Neuron (in vitro differentiated cells): Measurements from ENCODE around the gene PAGE1.

Source experiments
- H2AFZ ChIP-seq: one replicate; pipeline ENCODE4 v1.6.1; 2013; ENCODE audit warnings: low read depth, mild to moderate bottlenecking, inconsistent platforms, low read length, moderate library complexity
- H3K27me3 ChIP-seq: one replicate; pipeline ENCODE4 v1.6.1; 2013; ENCODE audit warnings: low read length; ENCODE audit not compliant: insufficient read depth
- H3K36me3 ChIP-seq: one replicate; pipeline ENCODE4 v1.6.1; 2013; ENCODE audit warnings: low read length; ENCODE audit not compliant: insufficient read depth
- H3K4me1 ChIP-seq: one replicate; pipeline ENCODE4 v1.6.1; 2013; ENCODE audit warnings: low read length; ENCODE audit not compliant: insufficient read depth
- H3K4me3 ChIP-seq: 2 replicates; pipeline ENCODE4 v1.5.1; 2013; ENCODE audit warnings: mild to moderate bottlenecking, low read length, moderate library complexity
- H3K9me3 ChIP-seq: one replicate; pipeline ENCODE4 v1.6.1; 2013; ENCODE audit warnings: low read length

Gene PAGE1

DNA sequence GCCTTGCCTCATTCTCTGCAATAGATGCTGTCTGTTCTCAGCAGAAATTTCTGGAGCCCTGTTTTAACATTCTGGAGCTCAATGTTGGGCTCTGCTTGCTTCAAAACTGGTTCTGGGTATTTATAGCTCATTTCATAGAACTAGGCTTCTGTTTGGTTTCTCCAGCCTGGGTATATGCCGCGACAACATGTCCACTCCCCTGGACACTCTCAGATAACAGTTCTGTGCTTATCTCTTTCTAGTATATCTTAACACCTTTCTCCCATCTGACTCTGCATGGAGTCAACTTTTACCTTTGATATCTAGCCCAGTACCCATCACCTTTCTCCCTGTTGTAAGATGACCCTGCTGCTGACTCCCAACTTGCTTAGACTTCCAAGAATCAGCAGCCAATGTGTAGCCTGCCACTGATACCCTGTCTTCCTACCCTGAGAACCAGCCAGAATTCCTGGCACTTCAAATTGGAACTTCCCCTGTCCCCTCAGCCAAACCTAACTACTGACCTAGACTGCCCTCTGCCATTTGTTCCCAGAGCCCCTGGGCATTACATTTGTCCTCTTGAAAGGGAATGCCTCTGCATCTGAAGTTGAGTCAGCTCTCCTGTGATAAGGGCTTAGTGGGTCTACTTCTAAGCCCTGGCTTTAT, 20.6 kb downstream of the PAGE1 start:
- Histone ChIP-seq H3K27me3 (no peaks in the 10 kb centered on the region), H3K4me3 (no peak overlapping the region), H2AFZ (no peak overlapping the region), H3K36me3 (no peaks in the 10 kb centered on the region), H3K4me1 (no peaks in the 10 kb centered on the region), H3K9me3 (no peaks in the 10 kb centered on the region)

DNA sequence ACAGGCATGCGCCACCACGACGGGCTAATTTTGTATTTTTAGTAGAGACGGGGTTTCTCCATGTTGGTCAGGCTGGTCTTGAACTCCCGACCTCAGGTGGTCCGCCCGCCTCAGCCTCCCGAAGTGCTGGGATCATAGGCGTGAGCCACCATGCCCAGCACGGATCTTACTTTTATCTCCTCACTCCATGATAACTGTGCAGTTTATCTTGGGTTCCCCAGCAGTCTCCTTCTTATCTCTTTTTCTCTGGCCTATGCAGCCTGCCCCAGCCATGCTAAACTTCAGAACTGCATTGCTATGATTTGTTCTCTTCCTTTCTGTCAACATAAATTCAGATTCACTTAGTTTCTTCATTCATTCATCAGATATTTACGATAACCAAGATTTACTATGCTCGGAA, 22.4 kb downstream of the PAGE1 start:
- Histone ChIP-seq H3K27me3 (no peaks in the 10 kb centered on the region), H3K36me3 (no peaks in the 10 kb centered on the region)

DNA sequence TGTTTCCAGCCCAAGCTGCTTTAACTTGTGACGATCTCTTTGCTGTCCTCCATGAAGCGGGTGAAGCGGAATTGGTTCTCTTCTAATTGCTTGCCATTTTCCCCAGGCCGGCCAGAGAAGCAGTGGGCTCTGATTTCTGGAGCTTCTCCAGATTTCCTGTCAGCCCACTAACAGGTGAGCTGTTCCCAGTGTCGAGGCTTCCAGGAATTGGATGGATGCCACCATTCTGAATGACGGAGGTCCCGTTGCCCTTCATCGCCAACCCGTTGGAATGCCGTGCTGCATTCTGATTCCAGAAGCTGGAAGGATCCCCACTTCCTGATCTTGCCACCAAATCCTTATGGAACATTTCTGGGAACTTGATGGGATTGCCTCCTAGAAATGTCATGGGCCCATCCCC, 31.0 kb downstream of the PAGE1 start:
- Histone ChIP-seq H3K27me3 (peaks cover 3% of the 10 kb centered on the region), H3K4me1 (no peaks in the 10 kb centered on the region), H3K4me3 (no peak overlapping the region), H2AFZ (no peak overlapping the region), H3K36me3 (no peaks in the 10 kb centered on the region), H3K9me3 (no peaks in the 10 kb centered on the region)

More for the DNA sequence above, 22.4 kb downstream of the PAGE1 start:
- Histone ChIP-seq H3K9me3 (no peaks in the 10 kb centered on the region), H3K4me1 (no peaks in the 10 kb centered on the region), H2AFZ (no peak overlapping the region), H3K4me3 (no peak overlapping the region)

DNA sequence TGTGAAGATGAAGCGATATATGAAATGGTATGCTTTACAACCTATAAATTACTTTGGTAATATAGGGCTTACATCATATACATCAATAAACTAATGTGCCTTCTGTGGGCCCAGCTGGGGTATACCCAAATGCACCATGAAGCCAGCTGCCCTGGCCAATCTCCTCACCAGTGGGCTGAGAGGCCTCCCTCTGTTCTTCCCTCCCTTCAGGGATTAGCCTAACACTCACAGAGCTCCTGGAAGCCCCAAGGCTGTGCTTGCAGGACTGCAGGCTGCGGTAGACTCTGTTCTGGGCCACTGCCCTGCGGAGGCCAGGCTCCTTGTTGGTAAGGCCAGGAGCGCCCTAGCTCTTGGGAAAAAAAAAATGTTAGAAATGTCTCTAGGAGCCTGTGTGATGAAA, 33.9 kb downstream of the PAGE1 start:
- Histone ChIP-seq H3K9me3 (no peaks in the 10 kb centered on the region), H3K4me1 (no peaks in the 10 kb centered on the region), H3K4me3 (no peak overlapping the region), H2AFZ (no peak overlapping the region), H3K27me3 (peaks cover 3% of the 10 kb centered on the region), H3K36me3 (no peaks in the 10 kb centered on the region)

DNA sequence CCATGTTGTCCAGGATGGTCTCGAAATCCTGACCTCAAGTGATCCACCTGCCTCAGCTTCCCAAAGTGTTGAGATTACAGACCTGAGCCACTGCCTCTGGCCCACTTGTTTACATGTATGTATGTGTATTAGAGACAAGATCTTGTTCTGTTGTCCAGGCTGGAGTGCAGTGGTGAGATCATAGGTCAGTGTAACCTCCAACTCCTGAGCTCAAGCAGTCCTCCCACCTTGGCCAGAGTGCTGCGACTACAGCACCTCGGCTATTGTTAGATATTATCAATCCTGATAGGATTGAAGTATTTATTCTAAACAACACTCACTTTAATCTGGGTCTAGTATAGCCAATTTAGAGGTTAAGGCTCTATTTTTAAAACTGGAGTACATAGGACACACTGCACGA, 36.0 kb downstream of the PAGE1 start:
- H3K27me3 ChIP-seq = no peaks in the 10 kb centered on the region
- no peak overlapping the region for H3K4me3 ChIP-seq
- no peak overlapping the region for H2AFZ ChIP-seq
- no peaks in the 10 kb centered on the region for H3K4me1 ChIP-seq
- no peaks in the 10 kb centered on the region for H3K9me3 ChIP-seq
- no peaks in the 10 kb centered on the region for H3K36me3 ChIP-seq

DNA sequence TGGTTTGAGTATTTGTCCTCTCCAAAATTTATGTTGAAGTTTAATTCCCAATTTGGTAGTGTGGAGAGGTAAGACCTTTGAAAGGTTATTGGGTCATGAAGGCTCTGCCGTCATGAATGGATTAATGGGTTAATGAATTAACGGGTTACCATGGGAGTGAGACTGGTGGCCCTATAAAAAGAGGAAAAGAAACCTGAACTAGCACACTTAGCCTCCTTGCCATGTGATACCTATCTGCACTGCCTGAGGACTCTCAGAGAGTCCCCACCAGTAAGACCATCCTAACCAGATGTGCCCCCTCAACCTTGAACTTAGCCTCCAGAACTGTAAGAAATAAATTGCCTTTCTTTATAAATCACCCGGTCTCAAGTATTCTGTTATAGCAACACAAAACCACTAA, 39.3 kb downstream of the PAGE1 start:
- Histone ChIP-seq H3K9me3 (no peaks in the 10 kb centered on the region), H3K4me1 (no peaks in the 10 kb centered on the region), H3K4me3 (no peak overlapping the region)

DNA sequence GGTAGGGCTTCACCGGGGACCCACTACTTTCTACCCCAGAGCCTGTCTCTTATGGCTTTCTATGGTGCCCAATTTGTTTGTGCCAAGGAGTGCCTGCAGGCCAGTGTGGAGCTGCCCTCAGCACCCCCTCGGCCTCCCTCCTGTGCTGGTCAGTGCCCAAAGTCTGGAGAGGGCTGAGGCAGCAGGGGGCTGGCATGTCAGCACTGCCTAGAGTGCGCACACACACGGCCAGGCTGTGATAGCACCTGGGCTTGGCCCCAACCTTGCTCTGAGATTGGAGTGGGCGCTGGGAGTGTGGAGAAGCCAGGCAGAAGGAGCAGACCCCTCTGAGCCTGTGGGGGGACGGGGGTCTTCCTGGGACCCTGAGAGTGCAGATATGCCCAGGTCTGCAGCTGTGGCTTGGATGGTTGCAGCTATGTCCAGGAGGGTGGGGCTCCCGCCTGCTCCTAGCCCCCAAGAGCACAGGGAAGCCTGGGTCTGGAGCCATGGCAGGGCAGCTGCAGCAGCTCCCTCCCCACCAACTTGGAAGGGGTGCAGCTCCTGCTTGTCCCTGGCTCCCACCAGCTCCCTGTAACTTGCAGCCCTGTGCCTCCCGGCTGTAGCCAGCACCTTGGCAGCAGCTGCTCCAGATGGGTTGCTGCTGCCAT, 50.7 kb downstream of the PAGE1 start:
- Histone ChIP-seq H3K36me3 (no peaks in the 10 kb centered on the region), H3K9me3 (no peaks in the 10 kb centered on the region), H3K4me1 (no peaks in the 10 kb centered on the region), H2AFZ (no peak overlapping the region), H3K27me3 (no peaks in the 10 kb centered on the region), H3K4me3 (no peak overlapping the region)

More for the DNA sequence above, 39.3 kb downstream of the PAGE1 start:
- H3K36me3 ChIP-seq = no peaks in the 10 kb centered on the region
- H2AFZ ChIP-seq = no peak overlapping the region
- H3K27me3 ChIP-seq = no peaks in the 10 kb centered on the region
